Loucy (cell line): Measurements from ENCODE around the gene IRGQ.

ENCODE experiments used
- H2AFZ ChIP-seq: fragments of 200-600 bp; sonication (generic); 2 replicates; pipeline ENCODE4 v1.6.0; 2016; ENCODE audit warnings: antibody characterized with exemption, mild to moderate bottlenecking, low read length, moderate library complexity
- H3F3A ChIP-seq: fragments of 200-600 bp; 2 replicates; pipeline ENCODE4 v1.6.0; 2016; ENCODE audit warnings: antibody characterized with exemption, low read depth, mild to moderate bottlenecking
- H3K27me3 ChIP-seq: fragments of 200-600 bp; sonication (generic); 2 replicates; pipeline ENCODE4 v1.6.1; 2014; ENCODE audit warnings: low read length, mild to moderate bottlenecking; ENCODE audit not compliant: insufficient read depth, poor library complexity, severe bottlenecking
- H3K36me3 ChIP-seq: fragments of 200-600 bp; sonication (generic); 2 replicates; pipeline ENCODE4 v1.6.1; 2016; ENCODE audit warnings: low read length; ENCODE audit not compliant: insufficient read depth
- H3K4me1 ChIP-seq: fragments of 200-600 bp; sonication (generic); 2 replicates; pipeline ENCODE4 v1.5.1; 2014; ENCODE audit warnings: low read length, mild to moderate bottlenecking; ENCODE audit not compliant: insufficient read depth, poor library complexity, severe bottlenecking
- H3K4me2 ChIP-seq: fragments of 200-600 bp; sonication (generic); 2 replicates; pipeline ENCODE4 v1.6.0; 2014; ENCODE audit warnings: antibody characterized with exemption, low read length, low read depth, mild to moderate bottlenecking; ENCODE audit not compliant: poor library complexity, severe bottlenecking
- H3K4me3 ChIP-seq: fragments of 200-600 bp; sonication (generic); 2 replicates; pipeline ENCODE4 v1.5.1; 2014; ENCODE audit warnings: low read length, mild to moderate bottlenecking, mixed read lengths; ENCODE audit not compliant: poor library complexity, severe bottlenecking
- H3K79me2 ChIP-seq: fragments of 200-600 bp; sonication (generic); 2 replicates; pipeline ENCODE4 v1.6.1; 2014; ENCODE audit warnings: low read length; ENCODE audit not compliant: insufficient read depth
- H3K9ac ChIP-seq: fragments of 200-600 bp; sonication (generic); 2 replicates; pipeline ENCODE4 v1.6.0; 2014; ENCODE audit warnings: mild to moderate bottlenecking, low read depth, low read length, moderate library complexity; ENCODE audit not compliant: poor library complexity, severe bottlenecking
- H3K9me2 ChIP-seq: fragments of 200-600 bp; sonication (generic); replicated peaks from 2 replicates; pipeline ENCODE4 v1.6.1; 2016; ENCODE audit warnings: low read depth, low read length, mixed read lengths
- H3K9me3 ChIP-seq: fragments of 200-600 bp; sonication (generic); 2 replicates; pipeline ENCODE4 v1.6.1; 2014; ENCODE audit warnings: mild to moderate bottlenecking, antibody characterized with exemption, low read length, low read depth; ENCODE audit not compliant: insufficient read depth
- H4K20me1 ChIP-seq: fragments of 200-600 bp; sonication (generic); 2 replicates; pipeline ENCODE4 v1.6.0; 2014; ENCODE audit warnings: antibody characterized with exemption, low read length, mild to moderate bottlenecking; ENCODE audit not compliant: insufficient read depth, poor library complexity, severe bottlenecking
- CTCF ChIP-seq: fragments of 200-600 bp; sonication (generic); conservative IDR thresholded peaks from 2 replicates; pipeline ENCODE4 v1.5.1; 2014; ENCODE audit warnings: mild to moderate bottlenecking, antibody characterized with exemption, low read length
- EZH2phosphoT487 ChIP-seq: fragments of 200-600 bp; IDR thresholded peaks from 2 replicates; pipeline ENCODE4 v1.6.1; 2018; ENCODE audit warnings: antibody characterized with exemption, mild to moderate bottlenecking, moderate library complexity, borderline replicate concordance

IRGQ gene

GRCh38 chr19:43598445-43599240 lies 2.7 kb upstream of the IRGQ start:
- no peak overlapping the region for H2AFZ ChIP-seq
- peak overlapping the region; percentile 96 for H3K4me3 ChIP-seq
- TF ChIP-seq CTCF: no peak
- no peak for TF ChIP-seq EZH2phosphoT487
- H4K20me1 ChIP-seq: peaks cover 9% of the 10 kb centered on the region
- H3K9me3 ChIP-seq: no peaks in the 10 kb centered on the region
- no peaks in the 10 kb centered on the region for H3K27me3 ChIP-seq
- no peaks in the 10 kb centered on the region for H3K9me2 ChIP-seq
- H3K9ac ChIP-seq: no peak overlapping the region
- H3K36me3 ChIP-seq: peaks cover 29% of the 10 kb centered on the region; the same call in 1 of the 2 replicates
- peak overlapping the region; percentile 93 for H3K4me2 ChIP-seq
- H3K4me1 ChIP-seq: peaks cover 27% of the 10 kb centered on the region
- peaks cover 52% of the 10 kb centered on the region for H3K79me2 ChIP-seq
- H3F3A ChIP-seq: no peaks in the 10 kb centered on the region

GRCh38 chr19:43597876-43598275 lies 1.9 kb upstream of the IRGQ start:
- Histone ChIP-seq H3K27me3 (no peaks in the 10 kb centered on the region), H4K20me1 (peaks cover 11% of the 10 kb centered on the region), H3K9me2 (no peaks in the 10 kb centered on the region), H3K36me3 (peaks cover 30% of the 10 kb centered on the region; the same call in 1 of the 2 replicates), H3K79me2 (peaks cover 60% of the 10 kb centered on the region), H3K9ac (peak overlapping the region; percentile 86), H3K4me1 (peaks cover 27% of the 10 kb centered on the region), H2AFZ (no peak overlapping the region), H3K9me3 (no peaks in the 10 kb centered on the region), H3F3A (no peaks in the 10 kb centered on the region), H3K4me3 (peak overlapping the region; percentile 96), H3K4me2 (peak overlapping the region; percentile 93)
- TF ChIP-seq EZH2phosphoT487: no peak

GRCh38 chr19:43596842-43597461 lies 1.0 kb upstream of the IRGQ start:
- H3K79me2 ChIP-seq: peaks cover 63% of the 10 kb centered on the region
- peak overlapping the region; percentile 86 for H3K9ac ChIP-seq
- TF ChIP-seq EZH2phosphoT487 (no peak), CTCF (no peak)
- H2AFZ ChIP-seq: peak overlapping the region; percentile 66; the same call in 1 of the 2 replicates
- H3K36me3 ChIP-seq: peaks cover 29% of the 10 kb centered on the region; the same call in 1 of the 2 replicates
- no peaks in the 10 kb centered on the region for H3K27me3 ChIP-seq
- peak overlapping the region; percentile 93 for H3K4me2 ChIP-seq
- peaks cover 11% of the 10 kb centered on the region for H4K20me1 ChIP-seq
- H3K4me3 ChIP-seq: peak overlapping the region; percentile 96
- no peaks in the 10 kb centered on the region for H3K9me2 ChIP-seq
- no peaks in the 10 kb centered on the region for H3K9me3 ChIP-seq
- no peaks in the 10 kb centered on the region for H3F3A ChIP-seq
- peaks cover 27% of the 10 kb centered on the region for H3K4me1 ChIP-seq
